HG02970 (cell line): Measurements from ENCODE around the gene KRT26.

Source experiments
- ATAC-seq: cut with Tn5 transposase; IDR thresholded peaks from one replicate; pipeline ENCODE4 v1.9.1; 2021; ENCODE audit warnings: mild to moderate bottlenecking, moderate library complexity, moderate number of reproducible peaks; ENCODE audit not compliant: unreplicated experiment, low FRiP score

The KRT26 gene

DNA sequence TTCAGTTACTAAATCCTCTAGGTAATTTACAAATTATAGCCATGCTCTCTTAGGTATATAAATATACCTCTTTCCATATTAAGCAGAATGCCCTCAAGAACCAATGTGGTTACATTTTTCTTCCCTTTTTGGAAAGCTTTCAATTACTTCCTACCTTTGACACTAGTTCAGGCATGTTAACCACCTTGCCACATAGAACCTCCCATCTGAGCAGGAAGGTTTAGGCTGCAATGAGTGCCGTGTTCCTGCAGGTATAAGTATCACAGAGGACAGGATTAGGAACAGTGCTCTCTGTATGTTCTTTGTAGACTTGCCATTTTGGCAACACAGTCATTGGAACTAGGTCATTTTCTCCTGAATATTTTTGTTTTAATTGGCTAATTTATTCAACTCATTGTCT lies 37.0 kb downstream of the KRT26 start:
- no peak for ATAC-seq

DNA sequence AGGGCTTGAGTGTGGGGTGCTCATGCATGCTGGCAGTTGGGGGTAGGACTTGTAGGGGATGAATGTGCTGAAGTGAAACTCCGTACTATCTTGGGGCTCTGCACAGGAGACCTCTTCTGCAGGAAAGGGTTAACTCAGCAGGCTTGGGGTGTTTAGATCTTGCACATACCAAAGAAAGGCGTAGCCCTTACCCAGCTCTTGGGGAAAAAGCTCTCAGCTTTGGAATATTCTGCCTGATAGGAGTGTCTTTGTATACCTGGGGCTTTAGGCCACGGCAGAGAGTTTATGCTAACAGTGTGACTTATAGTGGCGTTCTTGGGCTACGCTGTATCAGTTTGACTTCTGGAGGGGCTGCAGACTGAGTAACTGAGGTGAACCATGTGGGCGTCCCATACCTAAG lies 38.0 kb downstream of the KRT26 start:
- ATAC-seq: no peak

DNA sequence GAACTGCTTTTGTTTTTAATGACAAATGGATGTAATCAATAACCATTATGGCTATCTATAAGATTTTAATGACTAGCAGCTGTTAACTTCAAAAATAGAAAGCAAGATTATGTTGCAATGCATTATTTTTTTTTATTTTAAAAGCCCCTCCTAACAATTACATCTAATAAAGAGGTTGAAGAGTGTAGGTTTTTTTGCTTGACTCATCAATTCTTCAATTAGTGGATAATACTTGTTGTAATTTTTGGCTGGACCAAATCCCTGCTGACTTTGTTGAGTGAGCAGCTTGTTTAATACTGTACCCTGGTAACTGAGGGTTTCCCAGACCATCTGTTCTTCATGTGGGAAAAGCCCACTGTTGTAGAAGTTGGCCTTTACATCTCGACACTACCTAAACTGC lies 41.0 kb downstream of the KRT26 start:
- no peak for ATAC-seq

DNA sequence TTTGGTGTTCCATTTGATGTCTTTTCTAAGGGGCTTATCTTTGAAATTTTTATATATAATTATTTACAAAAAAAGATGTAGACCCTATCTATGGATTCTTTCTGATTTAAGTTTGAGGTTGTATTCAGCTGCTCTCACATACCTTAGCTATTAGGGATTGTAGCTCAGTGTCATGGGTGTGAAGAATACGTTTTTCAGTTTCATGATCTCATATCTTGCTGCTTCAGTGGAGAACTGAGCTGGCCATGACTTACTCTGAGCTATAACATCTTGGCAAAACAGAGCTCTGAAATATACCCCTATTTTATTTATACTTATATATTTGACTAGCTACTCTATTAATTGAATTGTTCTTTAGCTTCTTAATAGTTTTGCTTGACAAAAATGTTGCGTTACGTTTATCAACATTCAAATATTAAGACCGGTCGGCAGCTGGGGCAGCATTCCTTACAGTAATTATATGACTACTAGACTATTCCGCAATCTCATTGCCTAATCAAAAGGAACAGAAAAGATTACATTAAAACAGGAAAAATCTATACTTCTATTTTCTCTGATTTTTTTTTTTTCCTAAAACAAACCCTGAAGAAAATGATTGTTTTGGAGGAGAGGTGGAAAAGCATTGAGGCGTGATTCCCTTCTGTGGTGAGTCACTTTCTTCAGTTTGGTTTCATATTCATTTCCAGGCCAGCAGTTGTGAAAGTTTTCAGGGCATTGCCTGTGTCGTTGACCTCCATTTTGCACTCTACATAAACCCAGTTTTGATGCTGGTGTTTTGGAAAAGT lies 44.4 kb downstream of the KRT26 start:
- ATAC-seq: no peak

DNA sequence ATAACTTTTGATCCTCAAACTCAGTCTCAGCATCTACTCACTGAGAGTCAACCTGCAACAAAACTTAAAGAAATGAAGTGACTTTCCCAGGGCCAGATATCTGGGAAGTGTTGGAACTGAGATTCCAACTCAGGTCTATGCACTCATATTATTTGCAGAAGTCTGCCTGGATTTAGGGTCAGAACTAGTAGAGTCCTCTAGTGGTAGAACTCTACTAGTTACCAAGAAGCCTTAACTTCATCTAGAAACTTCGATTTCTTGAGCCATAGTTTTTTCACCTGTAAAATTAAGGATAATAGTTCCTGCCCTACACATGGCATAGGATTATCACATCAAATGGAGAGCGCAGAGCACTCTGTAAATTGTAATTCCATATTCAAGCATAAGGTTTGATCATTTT lies 45.1 kb downstream of the KRT26 start:
- no peak for ATAC-seq

DNA sequence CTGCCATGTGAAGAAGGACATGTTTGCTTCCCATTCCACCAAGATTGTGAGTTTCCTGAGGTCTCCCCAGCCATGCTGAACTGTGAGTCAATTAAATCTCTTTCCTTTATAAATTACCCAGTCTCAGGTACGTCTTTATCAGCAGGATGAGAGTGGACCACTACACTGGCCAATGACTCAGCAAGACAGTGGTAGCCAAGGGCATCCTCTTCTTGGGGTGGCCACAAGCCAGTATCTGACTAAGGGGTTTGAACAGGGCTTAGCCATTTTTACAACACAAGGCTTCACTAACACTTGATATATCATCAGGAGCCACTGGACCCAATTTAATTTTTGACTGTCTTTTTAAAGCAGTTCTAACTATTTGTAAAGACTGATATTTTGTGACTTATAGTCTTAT lies 47.3 kb downstream of the KRT26 start:
- ATAC-seq: no peak

DNA sequence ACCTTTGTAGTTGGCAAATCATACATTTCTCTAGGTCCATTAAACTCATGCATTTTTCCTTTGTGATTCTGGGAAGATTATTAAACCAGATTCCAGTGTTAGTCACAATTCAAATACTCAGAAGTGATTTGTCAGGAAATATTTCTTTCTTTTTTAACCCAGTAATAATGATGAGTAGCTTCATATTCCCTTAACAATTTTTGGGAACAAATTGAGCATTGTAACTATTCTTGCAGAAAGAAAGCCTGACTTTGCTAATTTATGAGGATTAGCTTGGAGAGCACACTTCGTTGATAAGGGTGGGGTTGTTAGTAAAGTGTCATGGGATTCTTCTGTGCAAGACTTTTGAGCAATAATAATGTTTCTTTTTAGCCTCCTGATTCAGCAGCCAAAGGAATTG lies 49.8 kb downstream of the KRT26 start:
- no peak for ATAC-seq

DNA sequence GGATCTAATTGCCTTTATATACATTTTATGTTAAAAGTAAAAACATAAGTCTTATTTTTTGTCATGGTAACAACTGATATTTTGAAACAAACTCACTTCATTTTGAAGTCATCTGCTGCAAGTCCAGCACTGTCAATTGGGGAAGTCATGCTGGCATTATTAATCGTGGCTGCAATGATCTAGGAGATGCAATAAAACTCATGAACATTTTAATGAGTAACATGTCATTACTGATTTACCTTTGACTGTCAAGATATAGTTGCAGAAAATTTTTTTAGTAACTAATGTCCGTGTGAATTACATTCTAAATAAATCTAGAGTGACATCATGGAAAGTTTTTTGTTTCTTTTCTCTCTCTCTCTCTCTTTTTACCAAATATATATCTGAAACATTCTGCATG lies 51.1 kb downstream of the KRT26 start:
- no peak for ATAC-seq

DNA sequence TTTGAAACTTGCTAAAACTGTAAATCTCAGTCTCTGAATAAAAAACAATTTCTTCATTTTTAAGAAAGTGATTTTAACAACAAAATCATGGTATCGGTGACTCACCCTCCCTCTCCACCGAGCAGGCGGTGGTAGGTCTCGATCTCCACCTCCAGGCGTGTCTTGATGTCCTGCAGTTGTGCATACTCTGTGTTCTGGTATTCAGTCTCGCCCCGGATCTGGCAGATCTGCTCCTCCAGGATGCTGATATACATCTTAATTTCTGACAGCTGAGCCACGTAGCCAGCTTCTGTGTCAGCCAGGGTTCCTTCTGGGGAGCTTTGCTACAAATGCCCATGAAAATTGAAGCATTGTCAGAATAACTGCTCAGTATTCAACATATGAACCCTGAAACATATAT lies 53.1 kb downstream of the KRT26 start:
- no peak for ATAC-seq

DNA sequence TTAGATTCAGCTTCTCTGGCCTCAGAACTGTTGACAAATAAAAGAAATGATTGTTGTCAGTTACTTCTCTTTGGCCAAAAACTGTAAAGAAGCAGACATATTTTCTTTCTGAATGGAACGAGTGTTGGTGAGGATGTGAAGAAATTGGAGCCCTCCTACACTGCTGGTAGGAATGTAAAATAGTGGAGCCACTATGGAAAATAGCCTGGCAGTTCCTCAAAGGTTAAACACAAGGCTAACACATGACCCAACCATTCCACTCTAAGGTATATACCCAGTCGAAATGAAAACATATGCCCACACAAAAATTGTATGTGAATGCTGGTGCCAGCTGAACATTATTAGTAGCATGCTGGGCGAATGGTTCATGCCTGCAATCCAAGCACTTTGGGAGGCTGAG lies 54.2 kb downstream of the KRT26 start:
- no peak for ATAC-seq
